H1 (cell line): ENCODE data around the gene MICALL1. TPM values are rescaled to one million over a fixed set of nuclear protein-coding genes. Genes with fewer than 3 reads are reported as not detected.

ENCODE experiments used
- CTCF ChIA-PET: fragments of 300-600 bp; sonication (Branson Sonifier 250); formaldehyde crosslinking; loops from one replicate; lab custom pipeline; 2021; ENCODE audit not compliant: partially characterized antibody; lab: Charles Lee
- POLR2A ChIA-PET: fragments of 300-600 bp; sonication (Branson Sonifier 250); formaldehyde crosslinking; loops from one replicate; lab custom pipeline; 2021; ENCODE audit warnings: inconsistent platforms; ENCODE audit not compliant: partially characterized antibody; lab: Charles Lee
- DNase-seq, 2 experiments: peaks; one replicate each; pipeline versions ENCODE4 v3.0.0 to v3.0.0-alpha.2; 2010 to 2022; ENCODE audit warnings: low spot score in 2 of 2, low read depth in 1 of 2, mixed read lengths in 1 of 2
- FAIRE-seq: peaks from 2 replicates; lab custom pipeline; 2011; peaks lifted over from hg19 to GRCh38; lab: Jason Lieb, UNC
- H2AFZ ChIP-seq: 2 replicates; pipeline ENCODE4 v1.8.1; 2012; ENCODE audit warnings: low read length, inconsistent platforms
- H2AK5ac ChIP-seq: 2 replicates; pipeline ENCODE4 v1.6.1; 2013; ENCODE audit warnings: low read depth, low read length
- H2BK120ac ChIP-seq: replicated peaks from 2 replicates; pipeline ENCODE3; 2013; ENCODE audit warnings: low read depth, low read length, inconsistent platforms
- H2BK12ac ChIP-seq: 2 replicates; pipeline ENCODE4 v1.6.1; 2013; ENCODE audit warnings: low read depth, low read length
- H2BK15ac ChIP-seq: 2 replicates; pipeline ENCODE4 v1.6.1; 2013; ENCODE audit warnings: low read length
- H2BK20ac ChIP-seq: 2 replicates; pipeline ENCODE4 v1.6.1; 2013; ENCODE audit warnings: low read length
- H2BK5ac ChIP-seq: 2 replicates; pipeline ENCODE4 v1.6.1; 2013; ENCODE audit warnings: low read depth, low read length
- H3K14ac ChIP-seq: 2 replicates; pipeline ENCODE4 v1.6.1; 2013; ENCODE audit warnings: inconsistent platforms; ENCODE audit not compliant: insufficient read length
- H3K18ac ChIP-seq: 2 replicates; pipeline ENCODE4 v1.6.1; 2013; ENCODE audit warnings: low read length; ENCODE audit errors: extremely low read depth
- H3K23ac ChIP-seq: 2 replicates; pipeline ENCODE4 v1.6.1; 2013; ENCODE audit warnings: inconsistent platforms; ENCODE audit not compliant: insufficient read length
- H3K23me2 ChIP-seq: 2 replicates; pipeline ENCODE4 v1.6.1; 2013; ENCODE audit warnings: low read depth, low read length
- H3K27ac ChIP-seq: 2 replicates; pipeline ENCODE4 v1.6.1; 2011; ENCODE audit warnings: low read depth, low read length, inconsistent platforms
- H3K27me3 ChIP-seq, 4 experiments: replicated peaks in 1 of 4; 1 replicate in 1 of 4; 2 replicates in 3 of 4; pipeline versions ENCODE4 v1.6.1 to v1.8.1; 2011 to 2013; ENCODE audit warnings: low read length in 3 of 4, mild to moderate bottlenecking in 3 of 4, inconsistent platforms in 2 of 4, mixed read lengths in 2 of 4, moderate library complexity in 1 of 4; ENCODE audit not compliant: control insufficient read depth in 3 of 4, insufficient read depth in 3 of 4; ENCODE audit errors: extremely low read depth in 1 of 4
- H3K36me3 ChIP-seq, 4 experiments: 2 replicates each; pipeline versions ENCODE4 v1.6.1 to v1.8.1; 2011 to 2013; ENCODE audit warnings: mild to moderate bottlenecking in 4 of 4, low read length in 3 of 4, moderate library complexity in 2 of 4, control low read depth in 1 of 4, inconsistent platforms in 1 of 4; ENCODE audit not compliant: insufficient read depth in 4 of 4, control insufficient read depth in 2 of 4
- H3K4ac ChIP-seq: replicated peaks from 2 replicates; pipeline ENCODE3; 2013; ENCODE audit warnings: low read length, low read depth, mixed read lengths, inconsistent platforms; ENCODE audit not compliant: insufficient read length
- H3K4me1 ChIP-seq, 4 experiments: replicated peaks in 1 of 4; 1 replicate in 1 of 4; 2 replicates in 3 of 4; pipeline versions ENCODE4 v1.6.1 to v1.8.1; 2011 to 2013; ENCODE audit warnings: low read length in 3 of 4, inconsistent platforms in 2 of 4, mixed read lengths in 1 of 4; ENCODE audit not compliant: insufficient read depth in 4 of 4, control insufficient read depth in 3 of 4
- H3K4me2 ChIP-seq, 2 experiments: 2 replicates each; pipeline versions ENCODE4 v1.6.1 to v1.8.1; 2011 to 2013; ENCODE audit warnings: low read depth in 2 of 2, low read length in 2 of 2, control low read depth in 1 of 2, inconsistent platforms in 1 of 2, mild to moderate bottlenecking in 1 of 2; ENCODE audit not compliant: insufficient read depth in 1 of 2
- H3K4me3 ChIP-seq, 4 experiments: fragments of 200-600, 300-600 bp in 1 of 4; sonication (generic), shearing (Covaris generic), sonication (Bioruptor Twin) in 1 of 4; 2 replicates each; pipeline versions ENCODE4 v1.5.1 to v1.8.1; 2011 to 2016; ENCODE audit warnings: low read length in 4 of 4, low read depth in 3 of 4, control low read depth in 2 of 4, inconsistent platforms in 2 of 4, mild to moderate bottlenecking in 2 of 4, mixed read lengths in 1 of 4, moderate library complexity in 1 of 4; ENCODE audit not compliant: insufficient read depth in 2 of 4; ENCODE audit errors: extremely low read depth in 1 of 4
- H3K56ac ChIP-seq: replicated peaks from 2 replicates; pipeline ENCODE3; 2013; ENCODE audit warnings: low read depth, mild to moderate bottlenecking, mixed read lengths, low read length, inconsistent platforms; ENCODE audit not compliant: insufficient read length
- H3K79me1 ChIP-seq: 2 replicates; pipeline ENCODE4 v1.6.1; 2013; ENCODE audit warnings: low read depth, low read length, control low read depth
- H3K79me2 ChIP-seq, 2 experiments: 2 replicates each; pipeline versions ENCODE4 v1.6.1 to v1.8.1; 2012 to 2013; ENCODE audit warnings: low read length in 2 of 2, mild to moderate bottlenecking in 2 of 2, inconsistent platforms in 1 of 2; ENCODE audit not compliant: insufficient read depth in 2 of 2, control insufficient read depth in 1 of 2
- H3K9ac ChIP-seq, 4 experiments: replicated peaks in 1 of 4; 1 replicate in 1 of 4; 2 replicates in 3 of 4; pipeline versions ENCODE4 v1.6.1 to v1.8.1; 2011 to 2013; ENCODE audit warnings: low read depth in 3 of 4, low read length in 3 of 4, control low read depth in 2 of 4, mild to moderate bottlenecking in 2 of 4, moderate library complexity in 2 of 4, inconsistent platforms in 1 of 4; ENCODE audit errors: extremely low read depth in 1 of 4
- H3K9me3 ChIP-seq, 2 experiments: 2 replicates each; pipeline versions ENCODE4 v1.6.1 to v1.8.1; 2012 to 2013; ENCODE audit warnings: mild to moderate bottlenecking in 2 of 2, moderate library complexity in 2 of 2, control low read depth in 1 of 2, inconsistent platforms in 1 of 2, low read depth in 1 of 2, low read length in 1 of 2, mixed read lengths in 1 of 2; ENCODE audit not compliant: insufficient read depth in 2 of 2
- H4K20me1 ChIP-seq, 2 experiments: replicated peaks in 1 of 2; 2 replicates each; pipeline versions ENCODE3 to v1.8.1; 2011 to 2013; ENCODE audit warnings: inconsistent platforms in 2 of 2, low read length in 2 of 2, mild to moderate bottlenecking in 1 of 2; ENCODE audit not compliant: insufficient read depth in 2 of 2, control insufficient read depth in 1 of 2
- H4K5ac ChIP-seq: 2 replicates; pipeline ENCODE4 v1.6.1; 2013; ENCODE audit warnings: low read length, low read depth, mixed read lengths, inconsistent platforms; ENCODE audit not compliant: insufficient read length
- H4K8ac ChIP-seq: 2 replicates; pipeline ENCODE4 v1.8.0; 2013; ENCODE audit warnings: mild to moderate bottlenecking, moderate library complexity, low read length, inconsistent platforms; ENCODE audit not compliant: insufficient read depth; ENCODE audit errors: extremely low read depth
- H4K91ac ChIP-seq: replicated peaks from 2 replicates; pipeline ENCODE3; 2013; ENCODE audit warnings: low read length, mixed read lengths, inconsistent platforms; ENCODE audit not compliant: insufficient read length
- ATF2 ChIP-seq: IDR thresholded peaks from 2 replicates; pipeline ENCODE4 v1.6.1; 2012; ENCODE audit warnings: low read length, inconsistent platforms
- CREB1 ChIP-seq: IDR thresholded peaks from 2 replicates; pipeline ENCODE4 v1.6.1; 2012; ENCODE audit warnings: inconsistent platforms
- E2F6 ChIP-seq: IDR thresholded peaks from 2 replicates; pipeline ENCODE4 v1.6.1; 2012; ENCODE audit warnings: inconsistent platforms
- FOSL1 ChIP-seq: IDR thresholded peaks from 2 replicates; pipeline ENCODE4 v1.6.1; 2011; ENCODE audit warnings: mild to moderate bottlenecking, low read depth, low read length, moderate library complexity; ENCODE audit not compliant: insufficient read depth
- HDAC6 ChIP-seq: IDR thresholded peaks from one replicate; pipeline ENCODE4 v1.7.1; 2012; ENCODE audit warnings: low read depth, mild to moderate bottlenecking, inconsistent platforms, low read length, moderate library complexity
- POLR2A ChIP-seq, 2 experiments: IDR thresholded peaks; 1 replicate in 1 of 2; 2 replicates in 1 of 2; pipeline ENCODE4 v1.6.1; 2011; ENCODE audit warnings: low read depth in 2 of 2, low read length in 2 of 2, mild to moderate bottlenecking in 2 of 2; ENCODE audit errors: control extremely low read depth in 1 of 2
- POLR2AphosphoS5 ChIP-seq: IDR thresholded peaks from 2 replicates; pipeline ENCODE4 v1.6.1; 2011; ENCODE audit warnings: low read depth, low read length
- SIN3A ChIP-seq, 2 experiments: IDR thresholded peaks in 1 of 2; conservative IDR thresholded peaks in 1 of 2; 2 replicates each; pipeline ENCODE4 v1.6.1; 2011 to 2012; ENCODE audit warnings: low read length in 2 of 2, improper control_type of control experiment in 1 of 2, low read depth in 1 of 2, mild to moderate bottlenecking in 1 of 2
- SP4 ChIP-seq: IDR thresholded peaks from 2 replicates; pipeline ENCODE4 v1.6.1; 2012; ENCODE audit warnings: low read length, inconsistent platforms
- SUZ12 ChIP-seq: fragments of 200-600 bp; sonication (generic); IDR thresholded peaks from 2 replicates; pipeline ENCODE4 v1.6.1; 2012; ENCODE audit warnings: mild to moderate bottlenecking, inconsistent platforms, low read length, moderate library complexity, mixed read lengths
- TEAD4 ChIP-seq: IDR thresholded peaks from 2 replicates; pipeline ENCODE4 v1.6.1; 2012; ENCODE audit warnings: low read depth, low read length, inconsistent platforms, mixed read lengths
- ZNF274 ChIP-seq: IDR thresholded peaks from 2 replicates; pipeline ENCODE4 v1.7.0; 2012; ENCODE audit warnings: low read length, borderline replicate concordance; ENCODE audit errors: extremely low read depth
- WGBS, 2 experiments: shearing (Covaris generic) in 1 of 2; methylation state at CpG; one replicate each; pipeline versions ENCODE4 v1.1.6 to v1.1.7; 2013 to 2015; ENCODE audit warnings: low lambda C conversion rate in 2 of 2, mixed read lengths in 2 of 2, inconsistent platforms in 1 of 2, low coverage in 1 of 2, missing lambda C conversion rate in 1 of 2; ENCODE audit not compliant: insufficient replicate concordance in 2 of 2, insufficient coverage in 1 of 2, insufficient read length in 1 of 2; ENCODE audit errors: extremely low coverage in 1 of 2, missing lambda C conversion rate in 1 of 2; 5-methylcytosine and 5-hydroxymethylcytosine counted together
- polyA plus RNA-seq, 7 experiments: library from polyadenylated mRNA; depleted of rRNA in 3 of 7; stranded (reverse) in 5 of 7; unstranded in 2 of 7; fragments of >200 nt in 5 of 7; fragments of 200-250 nt in 2 of 7; gene quantifications; 1 replicate in 5 of 7; 2 replicates in 1 of 7; 4 replicates in 1 of 7; pipeline versions ENCODE4 v1.2.1 to v1.2.3, GENCODE V29; 2011 to 2013; ENCODE audit warnings: missing spikeins in 2 of 7, mixed read lengths in 2 of 7
- total RNA-seq: library from RNA; stranded (reverse); fragmentation: NEBNext Ultra II Directional; extraction: Animal tissue kit (Norgen Biotek cat#: 25700); gene quantifications from 2 replicates; pipeline ENCODE4 v1.2.1, GENCODE V29; 2021

MICALL1 gene
- total and polyA plus RNA-seq, 2 of the 8 experiments (the other 6 are each of a cell fraction or from before 2014, with no cell fraction given) = 17.7 to 32.1 TPM

- H3K4ac ChIP-seq = no peak overlapping the region
- ChIA-PET CTCF (interaction anchor here (0.6 to 4.8 kb wide), 3 partner anchors 9 to 149 kb away, joined by 3 to 27 read pairs (median 4); no protein-coding TSS in a partner anchor), POLR2A (interaction anchor here (0.9 kb wide), 1 partner anchor 76 kb away, joined by 3 read pairs; no protein-coding TSS in a partner anchor)
- no peak overlapping the region for H2BK120ac ChIP-seq
- no peak overlapping the region for H3K18ac ChIP-seq
- no peak overlapping the region for H3K14ac ChIP-seq
- H3K36me3 ChIP-seq = peaks cover 0 to 2% (median 0%) of the 10 kb centered on the region in 4 experiments; a peak in 3 of 8 replicates
- H4K20me1 ChIP-seq = peaks cover 0 to 4% of the 10 kb centered on the region in 2 experiments
- H3K4me1 ChIP-seq = peaks cover 8 to 22% (median 15%) of the 10 kb centered on the region in 4 experiments
- 80% methylated on average over 2 of the region's 2 CpGs; no CpG with 5 or more reads in 1 of the 2 experiments for WGBS, 2 experiments
- H2BK12ac ChIP-seq = no peak overlapping the region; the same call in 1 of the 2 replicates
- H3K23ac ChIP-seq = no peak overlapping the region
- H2AFZ ChIP-seq = no peak overlapping the region
- H3K4me2 ChIP-seq = no peak overlapping the region
- H2BK20ac ChIP-seq = no peak overlapping the region
- no peak overlapping the region for H3K9ac ChIP-seq
- H2BK15ac ChIP-seq = no peak overlapping the region
- FAIRE-seq = no peak
- H2BK5ac ChIP-seq = no peak overlapping the region
- no peak overlapping the region for H3K27ac ChIP-seq
- H4K8ac ChIP-seq = no peak overlapping the region
- H4K5ac ChIP-seq = no peak overlapping the region
- no peaks in the 10 kb centered on the region for H3K27me3 ChIP-seq
- H4K91ac ChIP-seq = no peak overlapping the region
- H3K79me2 ChIP-seq = no peaks in the 10 kb centered on the region
- DNase-seq = no peak
- H3K23me2 ChIP-seq = no peaks in the 10 kb centered on the region
- no peaks in the 10 kb centered on the region; the same call in 1 of the 2 replicates for H3K79me1 ChIP-seq
- H3K56ac ChIP-seq = no peak overlapping the region
- no peak overlapping the region for H2AK5ac ChIP-seq
- no peak overlapping the region for H3K4me3 ChIP-seq
- no peaks in the 10 kb centered on the region for H3K9me3 ChIP-seq
- TF ChIP-seq POLR2A (IDR thresholded peaks at IDR 0.05; ENCODE audit: control extremely low read depth in 1 of 2, low read depth in 2 of 2, low read length in 2 of 2) (no peak), TEAD4 (no peak), POLR2AphosphoS5 (no peak), HDAC6 (no peak), FOSL1 (no peak), E2F6 (no peak), SP4 (no peak), ZNF274 (no peak), ATF2 (no peak), SIN3A (conservative IDR thresholded peaks at IDR 0.05 in 1 of 2, IDR thresholded peaks at IDR 0.05 in 1 of 2; ENCODE audit: low read depth in 1 of 2, low read length in 2 of 2) (no peak), SUZ12 (no peak), CREB1 (no peak)
Measured at GRCh38 chr22:37975153-37975552, 69.1 kb downstream of the MICALL1 start.
